GM18511 (cell line): Measurements from ENCODE around the gene SLC26A2.
A peak's percentile ranks its signal among the peaks of the same experiment; 100 is the strongest.

Experiments used
- ATAC-seq: cut with Tn5 transposase; IDR thresholded peaks from one replicate; pipeline ENCODE4 v1.9.1; 2021; ENCODE audit warnings: mild to moderate bottlenecking, moderate library complexity; ENCODE audit not compliant: unreplicated experiment

The SLC26A2 gene

GRCh38 chr5:149960272-149961185 is at the start of gene SLC26A2:
SLC26A2 (plus strand) TSS chr5:149960758; CDS start chr5:149977653, 16,895 bp downstream.
- peak; percentile 98 for ATAC-seq

GRCh38 chr5:149911031-149911430 is 49.5 kb upstream of the SLC26A2 start:
- no peak for ATAC-seq

- ATAC-seq, result no peak
Observed at GRCh38 chr5:149912226-149912871, 48.2 kb upstream of the SLC26A2 start.

- no peak for ATAC-seq
Observed at GRCh38 chr5:149913436-149914419, 46.8 kb upstream of the SLC26A2 start.

- no peak for ATAC-seq
Observed at GRCh38 chr5:149915392-149916260, 44.9 kb upstream of the SLC26A2 start.

- ATAC-seq, result no peak
Observed at GRCh38 chr5:149916334-149917072, 44.1 kb upstream of the SLC26A2 start.

GRCh38 chr5:149917073-149917676 is 43.4 kb upstream of the SLC26A2 start:
- ATAC-seq, result no peak

- ATAC-seq, result no peak
Observed at GRCh38 chr5:149921597-149921996, 39.0 kb upstream of the SLC26A2 start.

- no peak for ATAC-seq
Observed at GRCh38 chr5:149922950-149923349, 37.6 kb upstream of the SLC26A2 start.

GRCh38 chr5:149924486-149924885 is 36.1 kb upstream of the SLC26A2 start:
- ATAC-seq, result no peak

GRCh38 chr5:149930043-149930748 is 30.4 kb upstream of the SLC26A2 start:
- no peak for ATAC-seq

- no peak for ATAC-seq
Observed at GRCh38 chr5:149930749-149931574, 29.6 kb upstream of the SLC26A2 start.

- ATAC-seq, result no peak
Observed at GRCh38 chr5:149931992-149932436, 28.5 kb upstream of the SLC26A2 start.

GRCh38 chr5:149932445-149933350 is 27.9 kb upstream of the SLC26A2 start:
- ATAC-seq, result no peak

- ATAC-seq, result no peak
Observed at GRCh38 chr5:149935431-149935901, 25.1 kb upstream of the SLC26A2 start.

GRCh38 chr5:149936044-149936699 is 24.4 kb upstream of the SLC26A2 start:
- no peak for ATAC-seq
